Pons (tissue), 1 donor: Measurements from ENCODE around the gene HIKESHI.
A peak's percentile ranks its signal among the peaks of the same experiment; 100 is the strongest.
"Not testable (repeated sequence)": the region's sequence is repeated elsewhere in the genome, so short reads cannot be mapped to it uniquely, and the experiment has no call there.

ENCODE experiments used
- DNase-seq: peaks from one replicate; pipeline ENCODE4 v3.0.0-alpha.2; 2016; ENCODE audit warnings: low spot score

The HIKESHI gene

DNA sequence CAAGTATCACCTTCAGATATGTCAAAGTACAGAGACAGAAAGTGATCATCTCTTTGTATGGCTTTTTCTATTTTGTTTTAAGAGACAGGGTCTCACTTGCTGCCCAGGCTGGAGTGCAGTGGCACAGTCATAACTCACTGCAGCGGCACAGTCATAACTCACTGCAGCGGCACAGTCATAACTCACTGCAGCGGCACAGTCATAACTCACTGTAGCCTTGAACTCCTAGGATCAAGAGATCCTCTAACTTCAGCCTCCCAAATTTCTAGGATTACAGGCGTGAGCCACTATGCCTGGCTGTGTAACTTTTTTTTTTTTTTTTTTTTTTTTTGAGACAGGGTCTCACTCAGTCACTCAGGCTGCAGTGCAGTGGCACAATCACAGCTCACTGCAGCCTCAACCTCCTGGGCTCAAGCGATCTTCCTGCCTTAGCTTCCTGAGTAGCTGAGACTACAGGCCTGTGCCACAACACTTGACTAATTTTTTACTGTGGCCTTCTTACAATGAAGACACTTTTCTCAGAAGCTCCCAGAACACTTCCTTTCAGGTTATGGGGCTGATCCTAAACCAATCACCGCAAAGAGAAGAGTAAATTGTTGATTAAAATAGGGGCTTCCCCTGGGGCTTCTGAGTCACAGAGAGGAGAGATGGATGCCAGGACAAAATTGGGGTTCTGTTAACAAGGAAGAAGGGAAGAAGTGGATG lies 9.0 kb upstream of the HIKESHI start:
- no peak for DNase-seq

DNA sequence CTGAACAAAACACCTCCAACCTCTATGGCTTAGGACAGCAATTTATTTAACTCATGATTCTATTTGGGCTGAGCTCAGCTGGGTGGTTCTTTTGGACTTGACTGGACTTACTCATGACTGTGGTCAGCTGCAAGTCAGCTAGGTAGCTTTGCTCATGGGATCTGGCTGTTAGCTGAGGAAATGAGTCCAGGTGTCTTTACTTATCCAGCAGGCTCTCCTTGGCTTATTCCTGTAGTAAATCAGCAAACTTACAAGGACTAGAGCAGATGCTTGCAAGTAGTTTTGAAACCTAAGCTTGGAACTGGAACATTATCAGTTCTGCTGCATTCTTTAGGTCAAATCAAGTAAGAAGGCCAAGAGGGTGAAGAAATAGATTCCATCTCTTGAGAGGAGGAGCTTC lies 8.0 kb upstream of the HIKESHI start:
- no peak for DNase-seq

DNA sequence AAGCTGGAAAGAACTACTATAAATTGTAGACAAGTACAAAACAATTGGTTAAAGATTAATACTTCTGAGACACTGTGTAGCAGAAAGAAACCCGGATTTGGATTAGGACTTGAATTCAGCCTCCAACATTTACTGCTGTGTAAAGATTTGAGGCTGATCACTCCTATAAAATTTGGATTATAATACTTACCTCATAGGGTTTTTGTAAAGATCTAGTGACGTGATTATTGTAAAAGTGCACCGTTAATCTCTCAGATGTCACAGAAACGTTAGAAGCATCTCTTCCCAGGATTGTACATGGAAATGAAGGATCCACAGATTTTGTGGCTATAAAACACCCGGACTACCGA lies 323 bp upstream of the HIKESHI start:
- DNase-seq = no peak

DNA sequence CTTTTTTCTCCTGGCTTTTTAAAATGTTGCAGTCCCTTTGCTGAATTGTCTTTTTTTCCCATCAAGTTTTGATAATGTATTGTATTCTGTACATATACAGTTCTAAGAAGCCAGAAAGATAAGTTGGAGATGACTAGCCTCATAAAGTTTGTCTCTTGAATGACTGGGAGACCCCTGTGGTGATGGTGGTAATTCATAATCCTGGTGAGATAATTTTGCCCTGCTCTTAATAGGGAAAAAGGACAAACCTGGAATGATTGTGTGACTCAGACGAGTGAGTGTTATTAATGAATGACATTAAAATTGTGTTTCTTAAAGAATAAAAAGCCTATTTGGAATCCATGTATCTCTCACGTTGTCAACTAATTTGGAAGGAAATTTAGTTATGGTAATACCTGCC lies 1.2 kb downstream of the HIKESHI start:
- no peak for DNase-seq

DNA sequence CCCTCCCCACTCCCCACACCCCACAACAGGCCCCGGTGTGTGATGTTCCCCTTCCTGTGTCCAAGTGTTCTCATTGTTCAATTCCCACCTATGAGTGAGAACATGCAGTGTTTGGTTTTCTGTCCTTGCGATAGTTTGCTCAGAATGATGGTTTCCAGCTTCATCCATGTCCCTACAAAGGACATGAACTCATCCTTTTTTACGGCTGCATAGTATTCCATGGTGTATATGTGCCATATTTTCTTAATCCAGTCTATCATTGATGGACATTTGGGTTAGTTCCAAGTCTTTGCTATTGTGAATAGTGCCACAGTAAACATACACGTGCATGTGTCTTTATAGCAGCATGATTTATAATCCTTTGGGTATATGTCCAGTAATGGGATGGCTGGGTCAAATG lies 6.7 kb downstream of the HIKESHI start:
- DNase-seq = not testable (repeated sequence)

GRCh38 chr11:86313793-86314192 lies 11.8 kb downstream of the HIKESHI start:
- DNase-seq = no peak

DNA sequence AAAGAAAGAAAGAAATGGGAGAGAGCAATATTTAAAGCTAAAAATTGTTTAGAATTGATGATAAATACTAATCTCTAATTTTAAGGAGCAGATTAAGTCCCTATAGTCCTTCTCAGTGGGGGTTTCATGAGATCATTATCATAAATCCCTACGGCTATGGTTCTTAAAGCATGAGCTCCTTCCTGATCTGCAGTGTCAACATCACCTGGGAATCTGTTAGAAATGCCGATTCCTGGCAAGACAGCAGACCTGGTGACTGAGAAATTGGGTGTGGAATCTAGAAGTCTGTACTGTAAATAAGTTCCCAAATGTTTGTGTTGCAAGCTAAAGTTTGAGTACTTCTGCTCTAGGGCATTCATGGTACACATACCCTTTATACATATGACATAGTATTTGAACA lies 12.6 kb downstream of the HIKESHI start:
- DNase-seq = no peak

DNA sequence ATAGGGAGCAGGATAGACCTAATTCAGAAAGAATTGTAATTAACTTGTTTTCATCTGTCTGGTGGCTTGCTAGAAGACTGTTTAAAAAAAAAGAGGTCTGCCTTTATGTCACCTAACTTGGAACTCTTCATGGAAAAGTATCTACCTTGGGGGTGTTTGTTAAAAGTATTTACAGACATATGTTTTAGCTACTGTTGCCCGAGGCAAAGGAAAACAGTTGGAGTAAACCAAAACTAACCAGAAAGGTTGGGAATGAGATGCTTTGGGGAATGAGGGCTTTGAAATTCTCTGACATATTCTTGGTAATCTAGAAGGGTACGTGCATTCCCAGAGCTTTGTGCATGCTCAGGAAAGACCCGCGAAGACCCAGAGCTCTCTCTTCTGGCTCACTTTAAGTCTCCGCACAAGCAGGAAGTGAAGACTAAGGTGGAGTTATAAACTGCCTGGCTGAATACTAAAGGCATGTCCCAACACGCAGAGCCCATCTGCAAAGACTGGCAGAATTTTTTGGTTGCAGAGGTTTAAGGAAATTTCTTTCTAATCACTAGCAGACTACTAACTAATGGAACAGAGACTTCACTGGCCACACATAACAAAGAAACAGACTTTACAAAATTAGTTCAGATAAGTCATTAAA lies 33.2 kb downstream of the HIKESHI start:
- DNase-seq = no peak

DNA sequence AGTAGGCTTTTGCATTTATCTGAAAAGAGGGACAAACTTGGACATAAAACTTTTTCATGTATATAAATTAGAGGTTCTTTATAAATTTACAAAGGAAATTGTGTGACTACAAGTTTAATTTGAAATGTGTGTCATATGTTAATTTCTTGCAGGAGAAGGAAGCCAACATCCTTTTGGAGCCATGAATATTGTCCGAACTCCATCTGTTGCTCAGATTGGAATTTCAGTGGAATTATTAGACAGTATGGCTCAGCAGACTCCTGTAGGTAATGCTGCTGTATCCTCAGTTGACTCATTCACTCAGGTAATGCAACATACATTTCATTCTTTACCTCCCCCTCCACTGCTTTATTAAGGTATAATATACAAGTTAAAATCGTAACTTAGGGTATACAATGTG lies 35.2 kb downstream of the HIKESHI start:
- no peak for DNase-seq

- DNase-seq = no peak
Measured at GRCh38 chr11:86341382-86341781, 39.3 kb downstream of the HIKESHI start.

- no peak for DNase-seq
Measured at GRCh38 chr11:86346513-86346912, 44.5 kb downstream of the HIKESHI start.

DNA sequence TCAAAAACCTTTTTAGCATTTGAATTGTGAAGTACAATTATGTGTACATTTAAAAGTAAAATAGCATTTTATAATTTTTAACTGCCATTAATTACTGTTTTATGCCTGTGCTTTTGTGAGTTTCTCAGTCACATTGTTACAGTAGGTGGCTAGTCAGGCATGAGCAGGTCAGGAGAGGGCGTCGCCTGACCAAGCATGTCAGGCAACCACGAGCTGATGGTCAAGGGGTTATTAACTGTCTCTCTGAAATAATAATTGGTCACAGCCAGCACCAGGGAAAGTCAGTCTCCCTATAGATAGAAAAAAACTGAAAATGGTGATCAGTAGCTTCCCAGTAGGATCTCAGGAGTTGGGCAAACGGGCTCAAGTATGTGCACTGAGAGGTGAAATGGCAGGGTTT lies 53.2 kb downstream of the HIKESHI start:
- DNase-seq = no peak

GRCh38 chr11:86357412-86357811 lies 55.4 kb downstream of the HIKESHI start:
- DNase-seq = not testable (repeated sequence)

GRCh38 chr11:86358720-86359119 lies 56.7 kb downstream of the HIKESHI start:
- DNase-seq = no peak

- DNase-seq = peak; percentile 25
Measured at GRCh38 chr11:86360775-86361395, 58.8 kb downstream of the HIKESHI start.

DNA sequence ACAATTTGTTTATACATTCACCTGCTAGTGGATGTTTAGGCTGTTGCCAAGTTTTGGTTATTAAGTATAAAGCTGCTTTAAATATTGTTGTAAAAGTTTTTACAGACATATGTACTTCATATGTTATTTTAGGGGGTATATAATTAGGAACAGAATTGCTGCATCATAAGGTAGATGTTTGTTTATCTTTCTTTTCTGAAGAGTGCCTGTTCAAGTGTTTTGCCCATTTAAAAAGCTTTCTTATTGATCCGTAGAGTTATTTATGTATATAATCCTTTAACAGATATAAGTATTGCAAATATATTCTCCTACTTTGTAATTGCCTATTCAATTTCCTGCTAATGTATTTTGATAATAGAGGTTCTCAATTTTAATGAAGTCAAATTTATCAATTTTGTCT lies 61.4 kb downstream of the HIKESHI start:
- no peak for DNase-seq

GRCh38 chr11:86365546-86365945 lies 63.5 kb downstream of the HIKESHI start:
- DNase-seq = no peak

DNA sequence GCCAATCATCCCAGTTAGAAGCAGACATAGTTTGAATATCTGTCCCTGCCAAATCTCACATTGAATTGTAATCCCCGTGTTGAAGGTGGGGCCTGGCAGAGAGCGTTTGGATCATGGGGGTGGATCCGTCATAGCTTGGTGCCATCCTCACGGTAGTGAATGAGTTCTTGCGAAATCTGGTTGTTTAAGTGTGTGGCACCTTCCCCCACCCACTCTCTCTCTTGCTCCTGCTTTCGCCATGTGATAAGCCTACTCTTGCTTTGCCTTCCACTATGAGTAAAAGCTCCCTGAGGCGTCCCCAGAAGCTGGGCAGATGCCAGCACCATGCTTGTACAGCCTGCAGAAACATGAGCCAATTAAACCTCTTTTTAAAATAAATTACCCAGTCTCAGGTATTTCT lies 67.6 kb downstream of the HIKESHI start:
- no peak for DNase-seq

- DNase-seq = no peak
Measured at GRCh38 chr11:86370171-86370570, 68.1 kb downstream of the HIKESHI start.

GRCh38 chr11:86370922-86371594 lies 69.0 kb downstream of the HIKESHI start:
- DNase-seq = no peak

DNA sequence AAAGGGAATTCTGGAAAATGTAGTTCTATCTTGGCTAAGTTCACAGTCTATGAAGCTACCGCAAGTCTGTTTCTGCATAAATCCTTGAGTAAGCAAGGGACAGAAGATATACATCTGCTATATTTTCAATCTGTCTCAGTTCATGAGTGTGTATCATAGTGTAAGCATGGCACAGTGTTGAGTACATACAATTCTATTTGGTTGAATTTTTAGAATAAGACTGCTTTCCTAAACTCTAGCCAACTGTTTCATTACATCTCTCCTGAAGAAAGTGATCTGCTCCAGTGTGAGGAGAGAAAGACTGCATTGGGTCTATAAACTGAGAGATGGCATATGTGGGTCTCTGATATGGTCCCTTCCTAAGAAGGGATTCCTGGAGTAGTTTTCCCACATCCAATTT lies 70.0 kb downstream of the HIKESHI start:
- DNase-seq = no peak

GRCh38 chr11:86372586-86372985 lies 70.5 kb downstream of the HIKESHI start:
- no peak for DNase-seq

DNA sequence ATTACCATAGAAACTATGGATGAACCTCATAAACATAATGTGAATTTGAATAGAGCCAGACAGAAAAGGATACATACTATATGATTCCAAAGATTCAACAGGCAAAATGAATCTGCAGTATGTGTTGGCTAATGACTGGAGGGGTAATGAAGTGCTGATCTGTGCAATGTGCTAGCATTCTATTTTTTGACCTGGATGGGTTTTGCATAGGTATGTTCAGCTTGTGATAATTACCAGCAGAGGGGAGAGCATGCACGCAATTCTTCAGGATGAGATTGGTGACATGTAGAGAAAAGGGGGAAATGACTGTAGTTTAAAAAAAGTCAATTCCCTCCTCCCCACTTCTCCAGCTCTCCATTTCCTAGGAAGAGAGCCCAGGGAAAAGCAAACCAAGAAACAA lies 72.0 kb downstream of the HIKESHI start:
- DNase-seq = no peak
